CD4-positive, alpha-beta T cell treated with Interferon alpha-2 for 1 hour (primary cell): ENCODE results near the gene TTC8.
"Not testable (repeated sequence)": the region's sequence is repeated elsewhere in the genome, so short reads cannot be mapped to it uniquely, and the experiment has no call there.

Experiments used
- DNase-seq, 2 donors: peaks; one replicate each; pipeline ENCODE4 v3.0.0-alpha.2; 2020 to 2022

Gene TTC8

GRCh38 chr14:88824314-88825077 lies at the start of gene TTC8:
TSS of gene TTC8 (plus strand) at chr14:88824651. CDS start at chr14:88824708, 57 bp downstream.
- DNase-seq: peak; percentile 85 to 88

- DNase-seq: no peak
Observed at GRCh38 chr14:88775532-88775931, 48.9 kb upstream of the TTC8 start.

GRCh38 chr14:88785911-88786310 lies 38.5 kb upstream of the TTC8 start:
- DNase-seq: no peak

- no peak for DNase-seq
Observed at GRCh38 chr14:88786715-88787114, 37.7 kb upstream of the TTC8 start.

GRCh38 chr14:88789573-88789972 lies 34.9 kb upstream of the TTC8 start:
- DNase-seq: not testable (repeated sequence)

GRCh38 chr14:88790501-88791251 lies 33.8 kb upstream of the TTC8 start:
- no peak for DNase-seq

- no peak for DNase-seq
Observed at GRCh38 chr14:88791252-88791621, 33.2 kb upstream of the TTC8 start.

GRCh38 chr14:88791629-88792472 lies 32.6 kb upstream of the TTC8 start:
- DNase-seq: peak in 1 of 2 donors; percentile 15

- DNase-seq: peak; percentile 84 to 88
Observed at GRCh38 chr14:88792473-88793258, 31.8 kb upstream of the TTC8 start, which contains the start of gene EML5. TSS of gene EML5 (minus strand) at chr14:88792953. CDS start at chr14:88792503, 450 bp downstream.

GRCh38 chr14:88793259-88793625 lies 31.2 kb upstream of the TTC8 start:
- DNase-seq: no peak

GRCh38 chr14:88798156-88798555 lies 26.3 kb upstream of the TTC8 start:
- DNase-seq: no peak

GRCh38 chr14:88799522-88799921 lies 24.9 kb upstream of the TTC8 start:
- no peak for DNase-seq

- DNase-seq: no peak
Observed at GRCh38 chr14:88802596-88802995, 21.9 kb upstream of the TTC8 start.

GRCh38 chr14:88804035-88804434 lies 20.4 kb upstream of the TTC8 start:
- no peak for DNase-seq

GRCh38 chr14:88804477-88804876 lies 20.0 kb upstream of the TTC8 start:
- DNase-seq: no peak

GRCh38 chr14:88808359-88808758 lies 16.1 kb upstream of the TTC8 start:
- DNase-seq: no peak

- no peak for DNase-seq
Observed at GRCh38 chr14:88815980-88816379, 8.5 kb upstream of the TTC8 start.

GRCh38 chr14:88818018-88818417 lies 6.4 kb upstream of the TTC8 start:
- DNase-seq: no peak

- not testable (repeated sequence) for DNase-seq
Observed at GRCh38 chr14:88819674-88820073, 4.8 kb upstream of the TTC8 start.

GRCh38 chr14:88821378-88821777 lies 3.1 kb upstream of the TTC8 start:
- no peak for DNase-seq

- DNase-seq: no peak
Observed at GRCh38 chr14:88821888-88822287, 2.6 kb upstream of the TTC8 start.

- DNase-seq: no peak
Observed at GRCh38 chr14:88823968-88824313, 510 bp upstream of the TTC8 start.

GRCh38 chr14:88825078-88825458 lies 617 bp downstream of the TTC8 start:
- no peak for DNase-seq
